GM12878 (cell line): Measurements from ENCODE around the gene SARM1. TPM values are rescaled to one million over a fixed set of nuclear protein-coding genes. Genes with fewer than 3 reads are reported as not detected.

ENCODE experiments used
- ATF7 ChIP-seq: fragments of 450-650 bp; IDR thresholded peaks from 2 replicates; pipeline ENCODE4 v1.6.1; 2016; ENCODE audit warnings: low read depth, mild to moderate bottlenecking
- BCL3 ChIP-seq: IDR thresholded peaks from 2 replicates; pipeline ENCODE4 v1.6.1; 2011; ENCODE audit warnings: borderline replicate concordance, low read depth, mild to moderate bottlenecking, moderate library complexity, low read length; ENCODE audit not compliant: insufficient read depth, poor library complexity, severe bottlenecking
- BRCA1 ChIP-seq: IDR thresholded peaks from 2 replicates; pipeline ENCODE4 v1.6.1; 2011; ENCODE audit warnings: low read depth, low read length, improper control_type of control experiment
- CBFB ChIP-seq: IDR thresholded peaks from 2 replicates; pipeline ENCODE4 v1.6.1; 2016; ENCODE audit warnings: antibody characterized with exemption, low read depth
- CBX3 ChIP-seq: fragments of 200-600 bp; sonication (generic); IDR thresholded peaks from 2 replicates; pipeline ENCODE4 v1.6.1; 2016; ENCODE audit warnings: low read depth, borderline replicate concordance
- E2F8 ChIP-seq: fragments of 450-650 bp; IDR thresholded peaks from 2 replicates; pipeline ENCODE4 v1.6.1; 2018; ENCODE audit warnings: mild to moderate bottlenecking, low read depth, moderate library complexity; ENCODE audit not compliant: partially characterized antibody
- GATAD2B ChIP-seq: fragments of 450-650 bp; conservative IDR thresholded peaks from 2 replicates; pipeline ENCODE4 v1.6.1; 2017; ENCODE audit warnings: low read depth, mild to moderate bottlenecking, moderate library complexity
- MEF2B ChIP-seq: fragments of 450-650 bp; IDR thresholded peaks from 2 replicates; pipeline ENCODE4 v1.6.1; 2018; ENCODE audit warnings: mild to moderate bottlenecking, moderate library complexity; ENCODE audit not compliant: partially characterized antibody, poor library complexity, severe bottlenecking
- PKNOX1 ChIP-seq: fragments of 450-650 bp; IDR thresholded peaks from 2 replicates; pipeline ENCODE4 v1.6.1; 2016; ENCODE audit warnings: mild to moderate bottlenecking
- SIN3A ChIP-seq: IDR thresholded peaks from 2 replicates; pipeline ENCODE4 v1.6.1; 2012; ENCODE audit warnings: low read depth, low read length, improper control_type of control experiment
- TCF3 ChIP-seq: IDR thresholded peaks from 2 replicates; pipeline ENCODE4 v1.6.1; 2012; ENCODE audit warnings: low read depth, mild to moderate bottlenecking, low read length, borderline replicate concordance; ENCODE audit not compliant: insufficient read depth
- USF1 ChIP-seq: IDR thresholded peaks from 2 replicates; pipeline ENCODE4 v1.6.1; 2011; ENCODE audit warnings: borderline replicate concordance, low read depth, mild to moderate bottlenecking, moderate library complexity, mixed read lengths, low read length; ENCODE audit not compliant: insufficient read depth; ENCODE audit errors: extremely low read length
- polyA plus RNA-seq, 11 experiments: library from polyadenylated mRNA; depleted of rRNA in 4 of 11; unstranded in 6 of 11; stranded (reverse) in 5 of 11; fragments of >200 nt; fragmentation: Nextera tagmentation in 4 of 11; fragmentation: Illumina TruSeq in 1 of 11; extraction: Ambion mirVana in 4 of 11; extraction: Trizol in 1 of 11; gene quantifications; 1 replicate in 1 of 11; 2 replicates in 10 of 11; pipeline versions ENCODE4 v1.2.1 to v1.2.3, GENCODE V29; 2011 to 2016; ENCODE audit warnings: inconsistent platforms in 2 of 11, missing spikeins in 2 of 11, low read depth in 1 of 11
- total RNA-seq, 4 experiments: library from RNA; depleted of rRNA in 3 of 4; stranded (reverse); fragments of >200 nt in 3 of 4; fragmentation: Illumina TruSeq in 1 of 4; extraction: Trizol in 1 of 4; gene quantifications; 2 replicates each; pipeline versions ENCODE4 v1.2.1 to v1.2.3, GENCODE V29; 2013 to 2021
- TF ChIP-seq, protein P1 (sequence below): IDR thresholded peaks from 2 replicates; pipeline ENCODE4 v1.6.1; 2011; ENCODE audit warnings: mild to moderate bottlenecking, low read depth, low read length, moderate library complexity; ENCODE audit not compliant: insufficient replicate concordance
- TF ChIP-seq, protein P2 (sequence below): IDR thresholded peaks from 2 replicates; pipeline ENCODE4 v1.6.1; 2012; ENCODE audit warnings: low read depth, low read length, improper control_type of control experiment
- TF ChIP-seq, protein P3 (sequence below): IDR thresholded peaks from 2 replicates; pipeline ENCODE4 v1.6.1; 2012; ENCODE audit warnings: low read length, inconsistent platforms

SARM1 gene
- total and polyA plus RNA-seq, 10 of the 15 experiments (the other 5 are each of a cell fraction or from before 2014, with no cell fraction given) = 0.56 to 25.3 (median 11.9) TPM

GRCh38 chr17:28371245-28372202 lies at the start of gene SARM1 (continued):
- no peak for TF ChIP-seq ATF7
- peak; percentile 64 for TF ChIP-seq MEF2B
- no peak for TF ChIP-seq PKNOX1
- 0 out of 2 replicates have a peak, but pooled peaks have one; percentile 65 for TF ChIP-seq GATAD2B
- TF ChIP-seq TCF3 = no peak
- no peak for TF ChIP-seq SIN3A
- TF ChIP-seq CBFB = no peak
- TF ChIP-seq CBX3 = no peak
- TF ChIP-seq, protein P1, sequence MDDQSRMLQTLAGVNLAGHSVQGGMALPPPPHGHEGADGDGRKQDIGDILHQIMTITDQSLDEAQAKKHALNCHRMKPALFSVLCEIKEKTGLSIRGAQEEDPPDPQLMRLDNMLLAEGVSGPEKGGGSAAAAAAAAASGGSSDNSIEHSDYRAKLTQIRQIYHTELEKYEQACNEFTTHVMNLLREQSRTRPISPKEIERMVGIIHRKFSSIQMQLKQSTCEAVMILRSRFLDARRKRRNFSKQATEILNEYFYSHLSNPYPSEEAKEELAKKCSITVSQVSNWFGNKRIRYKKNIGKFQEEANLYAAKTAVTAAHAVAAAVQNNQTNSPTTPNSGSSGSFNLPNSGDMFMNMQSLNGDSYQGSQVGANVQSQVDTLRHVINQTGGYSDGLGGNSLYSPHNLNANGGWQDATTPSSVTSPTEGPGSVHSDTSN = no peak
- no peak for TF ChIP-seq BCL3
- TF ChIP-seq, protein P2, sequence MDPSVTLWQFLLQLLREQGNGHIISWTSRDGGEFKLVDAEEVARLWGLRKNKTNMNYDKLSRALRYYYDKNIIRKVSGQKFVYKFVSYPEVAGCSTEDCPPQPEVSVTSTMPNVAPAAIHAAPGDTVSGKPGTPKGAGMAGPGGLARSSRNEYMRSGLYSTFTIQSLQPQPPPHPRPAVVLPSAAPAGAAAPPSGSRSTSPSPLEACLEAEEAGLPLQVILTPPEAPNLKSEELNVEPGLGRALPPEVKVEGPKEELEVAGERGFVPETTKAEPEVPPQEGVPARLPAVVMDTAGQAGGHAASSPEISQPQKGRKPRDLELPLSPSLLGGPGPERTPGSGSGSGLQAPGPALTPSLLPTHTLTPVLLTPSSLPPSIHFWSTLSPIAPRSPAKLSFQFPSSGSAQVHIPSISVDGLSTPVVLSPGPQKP = no peak
- TF ChIP-seq, protein P3, sequence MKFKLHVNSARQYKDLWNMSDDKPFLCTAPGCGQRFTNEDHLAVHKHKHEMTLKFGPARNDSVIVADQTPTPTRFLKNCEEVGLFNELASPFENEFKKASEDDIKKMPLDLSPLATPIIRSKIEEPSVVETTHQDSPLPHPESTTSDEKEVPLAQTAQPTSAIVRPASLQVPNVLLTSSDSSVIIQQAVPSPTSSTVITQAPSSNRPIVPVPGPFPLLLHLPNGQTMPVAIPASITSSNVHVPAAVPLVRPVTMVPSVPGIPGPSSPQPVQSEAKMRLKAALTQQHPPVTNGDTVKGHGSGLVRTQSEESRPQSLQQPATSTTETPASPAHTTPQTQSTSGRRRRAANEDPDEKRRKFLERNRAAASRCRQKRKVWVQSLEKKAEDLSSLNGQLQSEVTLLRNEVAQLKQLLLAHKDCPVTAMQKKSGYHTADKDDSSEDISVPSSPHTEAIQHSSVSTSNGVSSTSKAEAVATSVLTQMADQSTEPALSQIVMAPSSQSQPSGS = no peak
- TF ChIP-seq BRCA1 = no peak
- peak; percentile 92 for TF ChIP-seq USF1
- no peak for TF ChIP-seq E2F8
